HG02759 (cell line): ENCODE measurements around the gene CCDC63.
"Not testable (repeated sequence)": the region's sequence is repeated elsewhere in the genome, so short reads cannot be mapped to it uniquely, and the experiment has no call there.

Experiments
- ATAC-seq: cut with Tn5 transposase; IDR thresholded peaks from one replicate; pipeline ENCODE4 v1.9.1; 2021; ENCODE audit warnings: mild to moderate bottlenecking, moderate library complexity; ENCODE audit not compliant: unreplicated experiment

Gene CCDC63

GRCh38 chr12:110844131-110844530, 2.7 kb upstream of the CCDC63 start:
- no peak for ATAC-seq

DNA sequence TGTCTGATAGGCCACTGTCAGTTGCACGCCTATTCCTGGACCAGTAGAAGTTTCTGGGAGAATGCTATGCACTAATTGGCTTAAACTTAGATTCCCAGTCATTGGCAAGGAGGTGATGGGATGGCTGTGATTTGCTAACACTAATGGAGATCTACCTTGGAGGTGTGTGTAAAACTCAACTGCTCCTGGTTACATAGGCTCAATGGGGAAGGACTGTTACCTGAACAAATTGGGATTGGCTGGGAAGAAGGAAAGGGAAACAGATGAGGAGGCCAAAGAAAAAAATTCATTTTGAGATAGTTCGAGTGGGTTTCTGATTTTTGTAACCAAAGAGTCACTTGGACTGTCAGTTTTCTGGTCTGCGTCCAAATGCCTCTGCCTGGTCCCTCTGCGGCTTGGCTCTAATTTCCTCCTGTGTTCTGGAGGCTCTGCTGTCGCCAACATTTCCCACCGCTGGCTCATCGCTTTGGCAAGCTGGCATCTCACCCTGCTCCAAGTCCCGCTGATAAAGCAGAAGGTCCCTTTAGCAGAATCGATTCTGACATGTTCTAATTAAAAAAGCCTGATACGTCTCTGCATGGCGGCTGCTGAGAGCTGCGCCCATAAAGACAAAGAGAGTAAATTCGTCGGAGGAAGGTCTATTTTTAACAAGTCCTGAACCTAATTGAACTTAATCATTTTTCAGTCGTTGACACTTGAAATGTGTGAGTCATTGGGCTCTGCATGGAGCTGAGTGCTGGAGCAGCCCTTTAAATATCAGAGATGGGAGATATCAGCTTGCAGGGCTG, 2.0 kb upstream of the CCDC63 start:
- ATAC-seq, result no peak

DNA sequence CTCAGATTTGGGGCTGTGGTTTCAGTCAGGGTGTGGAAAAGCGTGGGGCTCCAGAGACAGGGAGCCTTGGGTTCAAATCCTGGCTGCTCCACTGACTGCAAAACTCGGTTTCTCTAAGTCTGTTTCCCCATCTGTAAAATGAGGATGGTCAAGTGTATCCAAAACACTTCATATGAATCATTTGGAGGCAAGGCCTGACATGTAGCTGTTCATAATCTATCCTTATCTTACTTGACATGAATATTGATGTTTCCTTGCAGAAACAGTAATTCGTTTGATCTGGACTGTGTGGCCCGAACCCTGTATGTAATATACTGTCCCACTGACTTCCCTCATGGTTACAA, 1.5 kb upstream of the CCDC63 start:
- no peak for ATAC-seq

GRCh38 chr12:110848314-110848923, 1.6 kb downstream of the CCDC63 start:
- no peak for ATAC-seq

DNA sequence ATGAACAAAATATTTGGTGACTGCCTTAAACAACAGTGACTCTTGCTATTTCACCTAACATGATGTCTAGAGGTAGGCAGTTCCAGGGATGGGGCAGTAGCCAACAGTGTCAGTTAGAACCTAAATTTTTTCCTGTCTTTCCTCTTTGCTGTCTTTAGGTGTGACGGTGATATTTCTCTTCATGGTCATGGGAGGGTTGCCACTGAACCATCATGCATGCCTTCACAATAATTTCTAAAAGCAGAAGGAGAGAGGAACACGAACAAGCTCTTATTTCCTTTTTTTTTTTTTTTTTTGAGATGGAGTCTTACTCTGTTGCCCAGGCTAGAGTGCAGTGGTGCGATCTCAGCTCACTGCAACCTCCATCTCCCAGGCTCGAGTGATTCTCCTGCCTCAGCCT, 2.4 kb downstream of the CCDC63 start:
- ATAC-seq, result no peak

DNA sequence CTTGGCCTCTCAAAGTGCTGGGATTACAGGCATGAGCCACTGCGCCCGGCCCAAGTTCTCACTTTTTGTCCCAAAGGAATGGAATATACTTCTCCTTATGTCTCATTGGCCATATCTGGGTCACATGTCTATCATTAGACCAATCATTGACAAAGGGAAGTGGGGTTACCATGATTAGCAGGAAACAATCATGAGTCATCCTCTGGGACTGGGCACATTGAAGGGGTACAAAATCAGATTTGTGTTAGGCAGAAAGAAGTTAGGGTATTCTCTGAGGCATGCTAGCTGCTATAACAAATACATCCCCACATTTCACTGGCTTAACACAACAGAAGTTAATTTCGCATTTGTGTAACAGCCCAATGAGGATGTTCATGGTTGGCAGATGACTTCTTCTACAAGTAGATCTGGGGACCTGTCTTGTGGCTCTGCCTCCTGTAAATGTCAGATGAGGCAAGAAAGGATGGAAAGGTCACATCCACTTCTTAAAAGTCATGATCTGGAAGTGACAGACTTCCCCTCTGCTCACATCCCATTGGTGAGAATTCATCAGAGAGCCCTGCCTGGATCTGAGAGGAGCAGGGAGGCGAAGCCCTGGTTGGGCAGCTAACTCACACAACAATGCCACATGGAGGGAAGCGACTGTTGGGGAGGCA, 3.1 kb downstream of the CCDC63 start:
- ATAC-seq, result no peak

DNA sequence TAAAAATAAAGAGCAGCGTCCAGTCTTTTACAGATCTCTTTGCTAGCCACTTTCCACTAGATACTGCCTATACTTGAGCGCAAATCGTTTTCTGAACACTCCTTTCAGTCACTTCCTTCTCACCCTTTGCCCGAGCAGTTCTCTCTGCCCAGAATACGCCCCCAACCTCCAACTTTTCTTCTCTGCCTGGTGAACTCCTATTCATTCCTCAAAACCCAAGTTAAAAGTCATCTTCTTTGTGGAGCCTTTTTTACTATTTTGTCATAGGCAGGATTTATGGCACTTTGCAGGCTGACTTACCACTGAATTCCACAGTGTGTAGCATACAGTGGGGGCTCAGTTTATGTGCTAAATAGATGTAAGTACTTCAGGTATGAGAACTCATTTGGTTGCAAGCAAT, 4.0 kb downstream of the CCDC63 start:
- no peak for ATAC-seq

DNA sequence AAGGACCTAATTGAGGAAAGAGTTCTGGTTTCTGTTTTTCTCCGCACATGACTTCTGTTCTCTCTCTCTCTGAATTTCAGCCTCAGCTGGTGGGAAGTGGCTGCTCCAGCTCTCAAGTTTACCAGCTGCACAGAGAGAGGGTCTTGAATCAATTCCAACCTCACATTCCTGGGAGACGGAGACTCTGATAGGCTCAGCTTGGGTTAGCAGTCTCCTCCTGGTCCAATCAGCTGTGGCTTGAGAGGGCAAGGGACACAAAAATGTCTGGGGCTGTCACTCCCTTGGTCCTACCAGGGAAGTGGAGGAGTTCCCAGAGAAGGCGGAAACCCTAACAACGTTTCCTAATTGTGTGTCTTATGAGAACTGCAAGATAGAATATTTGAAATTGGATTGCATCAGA, 7.0 kb downstream of the CCDC63 start:
- ATAC-seq, result no peak

GRCh38 chr12:110856542-110856941, 9.8 kb downstream of the CCDC63 start:
- no peak for ATAC-seq

DNA sequence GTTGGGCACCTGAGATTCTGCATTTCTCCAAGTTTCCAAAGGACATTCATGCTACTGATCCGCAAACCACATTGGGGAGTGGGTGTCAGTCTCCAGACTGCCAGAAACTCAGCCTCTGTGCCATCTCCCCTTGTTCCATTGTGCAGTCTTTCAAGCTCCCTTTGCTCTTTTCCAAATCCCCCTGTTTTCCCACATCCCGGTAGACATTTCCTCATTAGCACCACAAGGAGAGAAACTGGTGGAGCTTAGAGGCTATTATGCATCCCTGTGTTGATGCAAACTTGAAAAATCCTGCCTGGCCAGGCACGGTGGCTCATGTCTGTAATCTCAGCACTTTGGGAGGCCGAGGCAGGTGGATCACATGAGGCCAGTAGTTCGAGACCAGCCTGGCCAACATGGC, 10.7 kb downstream of the CCDC63 start:
- ATAC-seq, result no peak

DNA sequence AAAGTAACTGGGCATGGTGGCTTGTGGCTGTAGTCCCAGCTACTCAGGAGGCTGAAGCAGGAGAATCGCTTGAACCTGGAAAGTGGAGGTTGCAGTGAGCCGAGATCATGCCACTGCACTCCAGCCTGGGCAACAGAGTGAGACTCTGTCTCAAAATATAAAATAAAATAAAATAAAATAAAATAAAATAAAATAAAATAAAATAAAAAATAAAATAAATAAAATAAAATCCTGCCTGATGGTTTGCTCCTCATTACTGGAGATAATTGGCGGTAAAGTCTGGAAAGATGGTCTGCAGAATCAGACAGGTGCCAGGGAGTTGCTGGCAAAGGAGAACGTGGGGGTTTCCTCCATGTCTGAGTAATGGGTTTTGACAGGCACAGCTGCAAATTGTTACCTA, 11.2 kb downstream of the CCDC63 start:
- not testable (repeated sequence) for ATAC-seq

- no peak for ATAC-seq
Observed at GRCh38 chr12:110858848-110859247, 12.1 kb downstream of the CCDC63 start.

GRCh38 chr12:110860833-110861296, 14.1 kb downstream of the CCDC63 start:
- ATAC-seq, result no peak

DNA sequence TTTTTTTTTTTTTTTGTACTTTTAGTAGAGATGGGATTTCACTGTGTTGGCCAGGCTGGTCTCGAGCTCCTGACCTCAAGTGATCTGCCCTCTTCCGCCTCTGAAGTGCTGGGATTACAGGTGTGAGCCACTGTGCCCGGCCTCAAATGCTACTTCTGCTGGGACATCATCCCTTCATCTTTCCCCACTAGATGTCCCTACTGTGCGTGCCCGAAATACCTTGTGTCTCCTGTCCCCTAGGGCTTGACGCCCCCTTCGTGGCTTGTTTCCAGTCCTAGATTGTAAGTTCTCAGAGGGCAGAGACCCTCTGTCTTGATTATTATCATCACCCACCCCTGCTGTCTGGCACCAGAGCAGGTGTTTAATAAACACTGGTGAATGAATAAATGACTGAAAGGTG, 14.9 kb downstream of the CCDC63 start:
- ATAC-seq, result no peak

DNA sequence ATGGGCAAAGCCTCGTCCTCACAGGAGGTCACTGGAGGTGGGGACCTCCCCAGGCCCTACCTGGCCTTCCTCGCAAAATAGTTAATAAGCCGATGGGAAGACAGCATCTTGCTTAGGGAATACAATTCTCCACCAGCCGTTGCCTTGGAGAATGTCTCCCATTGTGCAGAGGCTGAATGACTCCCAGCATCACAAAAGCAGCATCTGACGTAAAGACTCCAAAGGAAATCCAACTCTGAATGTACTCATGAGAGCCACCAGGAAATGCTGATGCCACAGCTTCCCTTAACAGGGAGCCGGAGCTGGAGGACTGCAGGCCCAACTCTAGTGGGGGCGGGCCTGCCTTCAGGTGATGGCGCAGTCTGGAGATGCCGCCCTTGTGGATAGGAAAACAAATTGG, 15.5 kb downstream of the CCDC63 start:
- no peak for ATAC-seq

- ATAC-seq, result no peak
Observed at GRCh38 chr12:110863161-110863560, 16.4 kb downstream of the CCDC63 start.

DNA sequence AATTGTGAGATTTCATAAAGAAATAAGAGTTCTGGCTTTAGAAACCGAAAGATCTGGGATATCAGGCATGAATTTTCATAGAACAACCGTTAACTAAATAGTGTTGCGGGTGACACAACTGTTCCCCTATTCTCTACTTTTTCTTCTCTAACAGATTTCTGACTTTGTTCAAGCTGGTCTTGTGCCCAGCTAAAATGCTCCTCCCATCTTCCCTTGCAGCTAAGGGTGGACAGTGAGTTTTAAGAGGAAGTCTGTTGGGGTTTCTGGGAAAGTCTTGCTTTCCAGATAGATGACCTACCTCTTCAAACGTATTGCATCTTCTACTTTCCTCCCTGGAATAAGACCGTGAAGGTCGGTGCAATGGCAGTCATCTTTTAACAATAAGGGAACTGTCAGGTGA, 18.7 kb downstream of the CCDC63 start:
- ATAC-seq, result no peak

- no peak for ATAC-seq
Observed at GRCh38 chr12:110869026-110869425, 22.2 kb downstream of the CCDC63 start.

DNA sequence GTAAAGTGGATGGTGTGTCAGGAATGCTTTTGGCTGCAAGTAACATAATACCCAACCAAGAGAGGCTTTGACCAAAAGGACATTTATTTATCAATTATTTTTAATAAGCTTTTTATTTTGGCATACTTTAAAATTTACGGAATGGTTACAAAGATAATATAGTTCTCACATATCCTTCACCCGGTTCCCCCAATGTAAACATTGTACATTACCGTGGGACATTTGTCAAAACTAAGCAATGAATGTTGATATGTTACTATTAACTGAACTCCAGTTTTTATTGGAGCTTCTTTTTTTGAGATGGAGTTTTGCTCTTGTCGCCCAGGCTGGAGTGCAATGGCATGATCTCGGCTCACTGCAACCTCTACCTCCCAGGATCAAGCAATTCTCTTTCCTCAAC, 23.0 kb downstream of the CCDC63 start:
- ATAC-seq, result no peak

GRCh38 chr12:110872100-110872499, 25.3 kb downstream of the CCDC63 start:
- ATAC-seq, result no peak

DNA sequence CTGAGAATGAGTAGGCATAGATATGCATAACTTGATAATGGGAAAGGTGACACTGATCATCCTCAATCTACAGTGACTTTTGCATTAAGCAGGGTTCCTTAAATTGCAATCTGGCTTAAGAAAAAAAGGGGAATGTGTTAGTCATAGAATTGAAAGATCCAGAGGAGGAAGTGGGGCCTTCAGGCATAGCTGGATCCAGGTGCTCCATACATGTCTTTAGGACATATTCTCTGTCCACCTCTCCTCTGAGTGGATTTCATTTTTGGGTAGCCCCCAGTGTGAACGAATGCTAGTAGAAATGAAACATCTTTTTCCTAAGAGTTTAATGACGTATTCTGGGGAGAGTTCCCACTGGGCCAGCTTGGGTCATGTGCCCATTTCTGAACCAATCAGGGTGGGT, 27.6 kb downstream of the CCDC63 start:
- ATAC-seq, result no peak

DNA sequence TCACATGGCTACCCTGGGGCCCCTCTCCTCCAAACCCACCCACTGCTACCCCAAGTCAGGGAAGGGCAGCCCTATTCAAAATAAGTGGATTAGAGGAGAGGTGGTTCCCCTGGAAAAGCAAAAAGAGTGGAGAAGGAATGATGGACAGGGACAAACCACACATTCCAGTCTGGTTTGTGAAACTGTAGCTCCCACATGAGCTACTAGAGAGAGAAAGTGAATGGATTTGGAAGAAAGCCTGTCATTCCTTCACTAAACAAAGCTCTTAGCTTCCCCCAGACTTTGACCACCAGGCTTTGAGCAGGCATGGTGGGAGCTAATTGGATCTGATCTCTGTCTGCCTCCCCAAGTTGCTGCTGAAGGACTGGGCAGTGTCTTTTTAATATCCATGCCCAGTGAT, 28.0 kb downstream of the CCDC63 start:
- ATAC-seq, result no peak
